HL-60/S4 treated with retinoic acid at 250 ng/mL for 4 days and 3 days (cell line): Measurements from ENCODE around the gene MSI1.

Experiments
- in situ Hi-C: fragments of 300-500 bp; cut with MboI; formaldehyde crosslinking; loops from 2 replicates; pipeline ENCODE4 v1.7.0; 2022; ENCODE audit warnings: low sequenced_read_pairs

The MSI1 gene

GRCh38 chr12:120377611-120378010 lies 8.6 kb upstream of the MSI1 start:
- in situ Hi-C loops: no loop called here

- in situ Hi-C loops: no loop called here
Measured at GRCh38 chr12:120376934-120377572, 8.1 kb upstream of the MSI1 start.

- in situ Hi-C loops: no loop called here
Measured at GRCh38 chr12:120376416-120376815, 7.5 kb upstream of the MSI1 start.

- in situ Hi-C loops: no loop called here
Measured at GRCh38 chr12:120376009-120376408, 7.0 kb upstream of the MSI1 start.

GRCh38 chr12:120373683-120374082 lies 4.7 kb upstream of the MSI1 start:
- in situ Hi-C loops: no loop called here

- in situ Hi-C loops: no loop called here
Measured at GRCh38 chr12:120370343-120371243, 1.6 kb upstream of the MSI1 start.

- in situ Hi-C loops: no loop called here
Measured at GRCh38 chr12:120369603-120370342, 809 bp upstream of the MSI1 start.

GRCh38 chr12:120367924-120368788 lies 808 bp downstream of the MSI1 start:
- in situ Hi-C loops: no loop called here

GRCh38 chr12:120367233-120367923 lies 1.6 kb downstream of the MSI1 start:
- in situ Hi-C loops: no loop called here

- in situ Hi-C loops: no loop called here
Measured at GRCh38 chr12:120366845-120367232, 2.1 kb downstream of the MSI1 start.

GRCh38 chr12:120366341-120366705 lies 2.6 kb downstream of the MSI1 start:
- in situ Hi-C loops: no loop called here

GRCh38 chr12:120365675-120366340 lies 3.2 kb downstream of the MSI1 start:
- in situ Hi-C loops: no loop called here

GRCh38 chr12:120364487-120364886 lies 4.5 kb downstream of the MSI1 start:
- in situ Hi-C loops: no loop called here

GRCh38 chr12:120363274-120363855 lies 5.6 kb downstream of the MSI1 start:
- in situ Hi-C loops: no loop called here

GRCh38 chr12:120362516-120363273 lies 6.3 kb downstream of the MSI1 start:
- in situ Hi-C loops: no loop called here

GRCh38 chr12:120361506-120362208 lies 7.3 kb downstream of the MSI1 start:
- in situ Hi-C loops: no loop called here

GRCh38 chr12:120359128-120359527 lies 9.8 kb downstream of the MSI1 start:
- in situ Hi-C loops: no loop called here
